Measurements from ENCODE around the gene DCDC2.
"Not testable (repeated sequence)": the region's sequence is repeated elsewhere in the genome, so short reads cannot be mapped to it uniquely, and the experiment has no call there.

Gene DCDC2

GRCh38 chr6:24255676-24256075 is 102.2 kb downstream of the DCDC2 start:
- no peak for DNase-seq

- no peak for DNase-seq
These were observed 104.5 kb downstream of the DCDC2 start for GRCh38 chr6:24253360-24253759.

- no peak for DNase-seq
These were observed 105.6 kb downstream of the DCDC2 start for GRCh38 chr6:24252280-24252679.

- DNase-seq, result no peak
These were observed 106.5 kb downstream of the DCDC2 start for GRCh38 chr6:24251339-24251738.

- DNase-seq, result no peak
These were observed 107.9 kb downstream of the DCDC2 start for GRCh38 chr6:24249926-24250325.

GRCh38 chr6:24245275-24245674 is 112.6 kb downstream of the DCDC2 start:
- DNase-seq, result no peak

- no peak for DNase-seq
These were observed 114.9 kb downstream of the DCDC2 start for GRCh38 chr6:24242924-24243323.

GRCh38 chr6:24241779-24242178 is 116.1 kb downstream of the DCDC2 start:
- not testable (repeated sequence) for DNase-seq

GRCh38 chr6:24240943-24241342 is 116.9 kb downstream of the DCDC2 start:
- no peak for DNase-seq

GRCh38 chr6:24240380-24240928 is 117.4 kb downstream of the DCDC2 start:
- DNase-seq, result no peak

- DNase-seq, result no peak
These were observed 119.2 kb downstream of the DCDC2 start for GRCh38 chr6:24238700-24239099.

GRCh38 chr6:24236779-24237178 is 121.1 kb downstream of the DCDC2 start:
- DNase-seq, result not testable (repeated sequence)

- no peak for DNase-seq
These were observed 123.9 kb downstream of the DCDC2 start for GRCh38 chr6:24233813-24234442.

- no peak for DNase-seq
These were observed 126.4 kb downstream of the DCDC2 start for GRCh38 chr6:24231438-24231977.

GRCh38 chr6:24229696-24230405 is 128.0 kb downstream of the DCDC2 start:
- DNase-seq, result no peak

- DNase-seq, result no peak
These were observed 129.1 kb downstream of the DCDC2 start for GRCh38 chr6:24228681-24229255.

- no peak for DNase-seq
These were observed 129.7 kb downstream of the DCDC2 start for GRCh38 chr6:24228123-24228522.

GRCh38 chr6:24227556-24227955 is 130.3 kb downstream of the DCDC2 start:
- DNase-seq, result no peak

- DNase-seq, result no peak
These were observed 131.3 kb downstream of the DCDC2 start for GRCh38 chr6:24226541-24226940.

- no peak for DNase-seq
These were observed 132.0 kb downstream of the DCDC2 start for GRCh38 chr6:24225838-24226237.

GRCh38 chr6:24223115-24223919 is 134.5 kb downstream of the DCDC2 start:
- DNase-seq, result no peak

GRCh38 chr6:24219670-24220069 is 138.2 kb downstream of the DCDC2 start:
- no peak for DNase-seq

GRCh38 chr6:24214984-24215383 is 142.9 kb downstream of the DCDC2 start:
- DNase-seq, result no peak

All from NCI-H1694 (cell line).